GM13976 (cell line): ENCODE data around the gene TMPRSS13.

Experiments used
- DNase-seq: peaks from one replicate; pipeline ENCODE4 v3.0.0; 2012; ENCODE audit warnings: low spot score
- CTCF ChIP-seq: IDR thresholded peaks from 2 replicates; pipeline ENCODE4 v1.5.1; 2012; ENCODE audit warnings: borderline replicate concordance, mild to moderate bottlenecking; ENCODE audit not compliant: insufficient read depth; ENCODE audit errors: extremely low read depth, missing control alignments, control extremely low read depth
- in situ Hi-C: fragments of 300-500 bp; cut with MboI; formaldehyde crosslinking; loops from one replicate; pipeline ENCODE4 v1.12.0; 2022; ENCODE audit warnings: low sequenced_read_pairs, mixed read lengths, inconsistent platforms; ENCODE audit not compliant: unreplicated experiment

TMPRSS13 gene

DNA sequence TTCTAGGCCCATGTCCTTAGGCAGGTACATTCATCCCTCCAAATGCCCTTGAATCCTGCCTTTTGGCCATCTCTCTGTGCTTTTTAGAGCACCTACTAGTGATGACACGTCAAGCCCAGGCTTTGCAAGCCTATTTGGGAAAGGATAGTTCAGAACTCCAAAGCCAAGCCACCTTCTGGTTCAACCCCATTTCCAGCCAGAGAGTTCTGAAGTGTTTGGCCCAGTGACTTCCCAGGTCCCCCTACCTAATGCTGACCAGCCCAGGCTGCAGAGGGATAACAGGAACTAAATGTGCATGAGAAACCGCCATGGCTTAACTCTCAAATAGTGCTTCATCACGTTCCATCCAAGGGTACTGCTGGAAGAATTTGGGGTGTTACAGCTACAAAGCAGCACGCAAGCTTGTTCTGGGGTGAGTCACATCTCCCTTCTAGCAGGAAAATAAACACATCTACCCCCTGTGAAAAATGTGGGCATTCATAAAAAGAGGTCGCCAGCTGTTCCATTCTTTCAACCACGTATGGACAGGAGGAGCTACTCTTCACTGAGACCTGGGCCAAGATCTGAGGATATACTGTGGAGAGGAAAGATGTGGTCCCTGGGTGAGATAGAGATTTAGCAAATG, 50.8 kb downstream of the TMPRSS13 start:
- no peak for TF ChIP-seq CTCF
- in situ Hi-C loops: no loop called here
- DNase-seq: no peak

GRCh38 chr11:117877120-117877784, 52.0 kb downstream of the TMPRSS13 start:
- in situ Hi-C loops: no loop called here

GRCh38 chr11:117876341-117877119, 52.7 kb downstream of the TMPRSS13 start, which contains the start of gene FXYD6:
Gene FXYD6, minus strand, starts transcription at chr11:117876658. Its CDS starts 33,882 bp downstream, at chr11:117842776.
- DNase-seq: no peak
- no peak for TF ChIP-seq CTCF
- in situ Hi-C loops: no loop called here

More at GRCh38 chr11:117877120-117877784, 52.0 kb downstream of the TMPRSS13 start:
- no peak for DNase-seq
- no peak for TF ChIP-seq CTCF

DNA sequence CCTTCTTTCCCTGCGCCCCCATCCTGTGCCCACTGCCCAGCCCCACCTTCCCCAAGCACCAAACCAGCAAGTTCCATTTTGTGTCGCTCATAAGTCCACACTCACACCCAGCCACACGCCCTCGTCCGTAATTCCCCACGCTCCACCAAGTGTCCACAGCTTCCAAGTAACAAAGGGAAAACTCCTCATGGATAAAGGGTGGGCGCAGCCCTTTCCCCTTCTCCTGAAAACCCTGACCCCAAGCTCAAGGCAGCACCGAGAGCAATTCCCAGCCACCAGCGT, 53.2 kb downstream of the TMPRSS13 start:
- no peak for DNase-seq
- no peak for TF ChIP-seq CTCF
- in situ Hi-C loops: no loop called here

GRCh38 chr11:117875382-117876058, 53.7 kb downstream of the TMPRSS13 start:
- in situ Hi-C loops: no loop called here
- no peak for DNase-seq
- TF ChIP-seq CTCF: no peak

- in situ Hi-C loops: no loop called here
- no peak for TF ChIP-seq CTCF
- DNase-seq: no peak
Observed at GRCh38 chr11:117874910-117875381, 54.3 kb downstream of the TMPRSS13 start.
